ENCODE measurements around the gene WDR5. TPM values are rescaled to one million over a fixed set of nuclear protein-coding genes. Genes with fewer than 3 reads are reported as not detected.

The WDR5 gene
- total RNA-seq, 1 donor from 2014 or later, result 22.2 TPM

DNA sequence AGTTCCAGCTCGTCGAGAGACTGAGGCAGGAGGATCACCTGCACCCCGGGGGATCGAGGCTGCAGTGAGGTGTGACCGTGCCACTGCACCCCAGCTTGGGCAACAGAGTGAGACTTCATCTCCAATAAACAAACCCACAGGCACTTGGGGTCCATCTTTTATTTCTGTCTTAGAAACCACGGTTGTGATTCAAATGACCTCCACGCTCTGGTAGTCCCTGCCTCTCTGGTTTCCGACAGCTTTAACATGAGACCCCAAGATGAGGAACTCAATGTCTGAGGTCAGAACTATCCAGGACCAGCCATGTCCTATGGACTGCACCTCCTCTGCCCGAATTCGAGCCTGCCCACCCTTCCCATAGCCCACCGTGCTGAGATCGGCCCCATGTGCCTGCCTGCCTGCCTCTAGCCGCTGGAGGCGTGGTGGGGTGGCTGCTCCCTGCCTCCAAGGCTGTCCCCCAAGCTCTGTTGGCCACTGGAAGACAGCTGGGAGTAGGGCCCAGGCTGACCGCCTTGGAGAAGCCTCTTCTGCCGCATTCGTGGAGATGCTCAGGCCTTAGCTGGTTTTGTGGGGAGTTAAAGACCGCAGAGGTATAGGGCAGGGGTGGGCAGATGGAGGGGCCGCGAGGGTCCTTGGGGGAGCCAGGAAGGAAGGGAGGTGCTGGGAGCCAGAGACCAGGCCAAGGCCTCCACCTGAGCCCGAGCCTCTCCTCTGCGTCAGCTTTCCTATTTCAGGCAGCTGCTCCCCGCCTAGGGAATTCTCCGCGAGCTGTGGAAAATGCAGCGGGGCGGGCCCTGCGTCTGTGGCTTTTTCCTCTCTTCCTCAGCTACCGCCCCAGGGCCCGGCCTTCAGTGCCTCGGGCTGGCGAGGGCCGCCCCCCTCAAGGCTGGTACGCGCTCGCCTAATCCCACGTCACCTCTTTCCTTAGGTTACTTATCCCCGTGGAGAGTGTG is 6.9 kb upstream of the WDR5 start:
- Mint-ChIP-seq H3K4me1 (ENCODE audit: low read depth) (peaks cover 11% of the 10 kb centered on the region), H3K4me3 (ENCODE audit: unreplicated experiment) (no peak overlapping the region), H3K9me3 (ENCODE audit: low read depth) (no peaks in the 10 kb centered on the region), H3K27ac (ENCODE audit: unreplicated experiment) (no peak overlapping the region), H3K36me3 (ENCODE audit: low read depth) (no peaks in the 10 kb centered on the region), H3K27me3 (ENCODE audit: low read depth) (peaks cover 6% of the 10 kb centered on the region)
- TF ChIP-seq, protein P1, sequence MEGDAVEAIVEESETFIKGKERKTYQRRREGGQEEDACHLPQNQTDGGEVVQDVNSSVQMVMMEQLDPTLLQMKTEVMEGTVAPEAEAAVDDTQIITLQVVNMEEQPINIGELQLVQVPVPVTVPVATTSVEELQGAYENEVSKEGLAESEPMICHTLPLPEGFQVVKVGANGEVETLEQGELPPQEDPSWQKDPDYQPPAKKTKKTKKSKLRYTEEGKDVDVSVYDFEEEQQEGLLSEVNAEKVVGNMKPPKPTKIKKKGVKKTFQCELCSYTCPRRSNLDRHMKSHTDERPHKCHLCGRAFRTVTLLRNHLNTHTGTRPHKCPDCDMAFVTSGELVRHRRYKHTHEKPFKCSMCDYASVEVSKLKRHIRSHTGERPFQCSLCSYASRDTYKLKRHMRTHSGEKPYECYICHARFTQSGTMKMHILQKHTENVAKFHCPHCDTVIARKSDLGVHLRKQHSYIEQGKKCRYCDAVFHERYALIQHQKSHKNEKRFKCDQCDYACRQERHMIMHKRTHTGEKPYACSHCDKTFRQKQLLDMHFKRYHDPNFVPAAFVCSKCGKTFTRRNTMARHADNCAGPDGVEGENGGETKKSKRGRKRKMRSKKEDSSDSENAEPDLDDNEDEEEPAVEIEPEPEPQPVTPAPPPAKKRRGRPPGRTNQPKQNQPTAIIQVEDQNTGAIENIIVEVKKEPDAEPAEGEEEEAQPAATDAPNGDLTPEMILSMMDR (IDR thresholded peaks at IDR 0.05), result no peak
- no peak for DNase-seq (ENCODE audit: low spot score)

DNA sequence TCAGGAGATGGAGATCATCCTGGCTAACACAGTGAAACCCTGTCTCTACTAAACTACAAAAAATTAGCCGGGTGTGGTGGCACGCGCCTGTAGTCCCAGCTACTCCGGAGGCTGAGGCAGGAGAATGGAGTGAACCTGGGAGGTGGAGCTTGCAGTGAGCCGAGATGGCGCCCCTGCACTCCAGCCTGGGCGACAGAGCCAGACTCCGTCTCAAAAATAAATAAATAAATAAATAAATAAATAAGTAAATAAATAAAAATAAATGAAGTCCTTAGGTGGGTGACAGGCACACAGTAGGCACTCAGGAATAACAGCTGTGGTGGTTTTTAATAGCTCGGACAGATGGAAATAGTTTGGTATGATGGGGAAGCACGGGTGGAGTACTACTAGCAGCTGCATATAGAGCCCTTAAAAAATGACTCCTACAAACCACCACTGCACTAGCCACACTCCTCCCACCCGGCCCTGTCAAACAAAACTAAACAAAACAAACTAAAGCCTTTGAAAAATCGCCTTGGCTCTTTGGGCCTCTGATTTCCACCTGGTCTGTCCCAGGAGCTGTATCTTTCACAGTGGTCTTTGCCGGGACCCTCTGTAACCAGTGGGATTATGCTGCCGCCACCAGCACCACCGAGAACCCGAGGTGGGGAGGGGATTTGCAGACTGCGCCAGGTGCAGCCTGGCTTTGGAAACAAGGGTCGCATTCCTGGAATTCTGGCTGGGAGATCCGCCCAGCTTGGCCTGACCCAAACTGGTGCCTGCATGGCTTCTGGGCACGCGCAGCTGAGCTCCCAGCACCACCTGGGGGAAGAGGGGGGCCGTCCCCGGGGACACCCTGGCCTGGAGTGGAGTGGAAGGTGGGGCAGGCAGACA is 5.1 kb upstream of the WDR5 start:
- Mint-ChIP-seq H3K36me3 (ENCODE audit: low read depth) (no peaks in the 10 kb centered on the region), H3K4me3 (ENCODE audit: unreplicated experiment) (no peak overlapping the region), H3K27ac (ENCODE audit: unreplicated experiment) (no peak overlapping the region)

DNA sequence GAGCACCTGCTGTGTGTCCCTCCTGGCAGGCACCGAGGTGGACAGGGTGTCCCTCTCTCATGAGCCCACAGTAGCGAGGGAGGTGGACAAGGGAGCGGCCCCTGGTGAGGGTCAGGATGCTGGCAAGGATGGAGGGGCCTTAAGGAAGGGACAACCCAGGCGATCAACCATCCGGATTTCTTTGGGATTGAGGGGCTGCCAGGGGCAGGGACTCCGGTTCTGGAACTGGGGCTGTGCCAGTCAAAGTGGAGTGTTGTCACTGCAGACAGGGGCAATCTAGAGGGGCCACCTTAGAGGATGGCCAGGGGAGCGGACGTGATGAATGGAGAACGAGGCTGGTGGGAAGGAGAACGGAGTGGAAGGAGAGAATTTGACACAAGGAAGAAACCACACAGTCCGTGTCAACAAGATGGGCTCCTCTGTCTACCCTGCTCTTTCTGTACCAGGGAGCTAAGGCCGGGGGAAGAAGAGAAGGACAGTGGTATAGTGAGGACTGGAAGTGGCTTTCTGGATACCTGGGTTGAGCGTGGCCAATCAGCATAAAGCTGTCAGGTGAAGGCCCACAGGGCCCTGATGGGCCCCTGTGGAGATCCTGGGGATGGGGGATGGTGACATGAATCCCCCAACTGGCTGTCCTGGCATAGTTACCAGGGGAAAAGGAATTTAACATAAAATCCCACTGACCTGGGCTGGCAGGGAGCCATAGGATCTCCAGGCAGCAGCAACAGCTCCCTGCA is 4.2 kb upstream of the WDR5 start:
- TF ChIP-seq, protein P1 (IDR thresholded peaks at IDR 0.05), result no peak
- H3K4me3 Mint-ChIP-seq (ENCODE audit: unreplicated experiment), result no peak overlapping the region
- H3K9me3 Mint-ChIP-seq (ENCODE audit: low read depth), result no peaks in the 10 kb centered on the region
- peaks cover 2% of the 10 kb centered on the region for H3K27me3 Mint-ChIP-seq (ENCODE audit: low read depth)
- no peaks in the 10 kb centered on the region for H3K36me3 Mint-ChIP-seq (ENCODE audit: low read depth)
- peaks cover 21% of the 10 kb centered on the region for H3K4me1 Mint-ChIP-seq (ENCODE audit: low read depth)
- no peak for DNase-seq (ENCODE audit: low spot score)
- no peak overlapping the region for H3K27ac Mint-ChIP-seq (ENCODE audit: unreplicated experiment)

More for the DNA sequence above, 5.1 kb upstream of the WDR5 start:
- Mint-ChIP-seq H3K9me3 (ENCODE audit: low read depth) (no peaks in the 10 kb centered on the region), H3K27me3 (ENCODE audit: low read depth) (peaks cover 4% of the 10 kb centered on the region), H3K4me1 (ENCODE audit: low read depth) (peaks cover 20% of the 10 kb centered on the region)
- DNase-seq (ENCODE audit: low spot score), result no peak
- TF ChIP-seq, protein P1 (IDR thresholded peaks at IDR 0.05), result no peak

DNA sequence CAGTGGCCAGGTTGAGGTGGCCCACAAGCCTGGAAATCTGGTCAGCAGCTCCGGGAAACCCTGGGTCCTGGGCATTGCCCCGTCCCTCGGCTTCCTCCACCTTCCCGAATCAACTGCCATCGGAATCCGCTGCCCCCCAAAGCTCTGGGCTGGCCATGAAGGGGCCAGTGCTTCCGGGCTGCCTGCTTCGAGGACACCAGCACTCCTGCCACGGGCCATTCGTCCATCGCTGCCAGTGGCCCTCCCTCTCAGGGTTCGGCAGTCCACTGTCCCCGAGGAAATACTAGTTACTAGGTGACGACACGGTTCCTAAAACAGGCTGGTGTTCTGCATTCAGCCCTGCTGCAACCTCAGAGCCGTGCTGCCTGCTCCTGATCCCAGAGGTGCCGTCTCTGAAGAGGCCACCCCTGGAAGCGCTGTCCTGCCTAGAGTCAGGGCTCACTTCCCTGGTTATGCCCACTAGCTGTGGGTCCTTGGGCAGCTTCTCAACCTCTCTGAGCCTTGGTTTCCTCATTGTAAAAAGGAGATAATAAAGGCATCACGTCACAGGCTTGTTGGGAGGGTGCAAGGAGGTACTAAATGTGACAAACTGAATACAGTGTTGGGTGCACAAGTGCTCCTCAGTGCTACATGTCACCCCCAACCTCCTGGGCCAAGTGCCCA is 3.5 kb upstream of the WDR5 start:
- Mint-ChIP-seq H3K27ac (ENCODE audit: unreplicated experiment) (no peak overlapping the region), H3K4me1 (ENCODE audit: low read depth) (peaks cover 28% of the 10 kb centered on the region), H3K36me3 (ENCODE audit: low read depth) (no peaks in the 10 kb centered on the region), H3K9me3 (ENCODE audit: low read depth) (no peaks in the 10 kb centered on the region), H3K27me3 (ENCODE audit: low read depth) (peaks cover 2% of the 10 kb centered on the region), H3K4me3 (ENCODE audit: unreplicated experiment) (no peak overlapping the region)
- TF ChIP-seq, protein P1 (IDR thresholded peaks at IDR 0.05), result no peak
- DNase-seq (ENCODE audit: low spot score), result no peak

Data from chondrocyte (in vitro differentiated cells).